Mesothelial cell of epicardium (in vitro differentiated cells): ENCODE measurements around the gene XIAP. TPM values are rescaled to one million over a fixed set of nuclear protein-coding genes. Genes with fewer than 3 reads are reported as not detected.
A peak's percentile ranks its signal among the peaks of the same experiment; 100 is the strongest.
"Not testable (repeated sequence)": the region's sequence is repeated elsewhere in the genome, so short reads cannot be mapped to it uniquely, and the experiment has no call there.

ENCODE experiments used
- DNase-seq, 2 experiments: peaks; one replicate each; pipeline ENCODE4 v3.0.0; 2021; ENCODE audit warnings: low spot score in 2 of 2; ENCODE audit not compliant: unreplicated experiment in 2 of 2
- H3K27ac Mint-ChIP-seq: 2 replicates; pipeline ENCODE4 v1.8.0; 2021; ENCODE audit warnings: mixed read lengths
- H3K27me3 Mint-ChIP-seq: 2 replicates; pipeline ENCODE4 v1.8.0; 2021; ENCODE audit warnings: low read depth, mixed read lengths
- H3K36me3 Mint-ChIP-seq: 2 replicates; pipeline ENCODE4 v1.8.0; 2021; ENCODE audit warnings: mixed read lengths
- H3K4me1 Mint-ChIP-seq: 2 replicates; pipeline ENCODE4 v1.8.0; 2021; ENCODE audit warnings: mixed read lengths
- H3K4me3 Mint-ChIP-seq: 2 replicates; pipeline ENCODE4 v1.8.0; 2021; ENCODE audit warnings: mild to moderate bottlenecking, moderate library complexity, mixed read lengths
- H3K9me3 Mint-ChIP-seq: 2 replicates; pipeline ENCODE4 v1.8.0; 2021; ENCODE audit warnings: mixed read lengths
- CTCF ChIP-seq: fragments of 200-600 bp; sonication (generic); IDR thresholded peaks from one replicate; pipeline ENCODE4 v1.5.0; 2021; ENCODE audit warnings: antibody characterized with exemption; ENCODE audit not compliant: unreplicated experiment
- total RNA-seq: library from RNA; stranded (reverse); gene quantifications from 3 replicates; pipeline ENCODE4 v1.2.1, GENCODE V29; 2021

The XIAP gene
- total RNA-seq, 1 donor from 2014 or later: 42.4 TPM

- H3K27ac Mint-ChIP-seq: no peak overlapping the region
- no peaks in the 10 kb centered on the region for H3K27me3 Mint-ChIP-seq
- peaks cover 11% of the 10 kb centered on the region for H3K9me3 Mint-ChIP-seq
- peaks cover 4% of the 10 kb centered on the region for H3K36me3 Mint-ChIP-seq
- H3K4me1 Mint-ChIP-seq: peaks cover 7% of the 10 kb centered on the region
- TF ChIP-seq CTCF: no peak
- no peak overlapping the region for H3K4me3 Mint-ChIP-seq
- no peak for DNase-seq
These were observed 18.4 kb downstream of the XIAP start for GRCh38 chrX:123878252-123878721.

- Mint-ChIP-seq H3K4me3 (no peak overlapping the region), H3K27me3 (no peaks in the 10 kb centered on the region), H3K4me1 (peaks cover 7% of the 10 kb centered on the region), H3K27ac (peak overlapping the region; percentile 2), H3K9me3 (peaks cover 14% of the 10 kb centered on the region), H3K36me3 (peaks cover 4% of the 10 kb centered on the region)
- TF ChIP-seq CTCF: no peak
- no peak for DNase-seq
These were observed 21.5 kb downstream of the XIAP start for GRCh38 chrX:123881330-123881729.

DNA sequence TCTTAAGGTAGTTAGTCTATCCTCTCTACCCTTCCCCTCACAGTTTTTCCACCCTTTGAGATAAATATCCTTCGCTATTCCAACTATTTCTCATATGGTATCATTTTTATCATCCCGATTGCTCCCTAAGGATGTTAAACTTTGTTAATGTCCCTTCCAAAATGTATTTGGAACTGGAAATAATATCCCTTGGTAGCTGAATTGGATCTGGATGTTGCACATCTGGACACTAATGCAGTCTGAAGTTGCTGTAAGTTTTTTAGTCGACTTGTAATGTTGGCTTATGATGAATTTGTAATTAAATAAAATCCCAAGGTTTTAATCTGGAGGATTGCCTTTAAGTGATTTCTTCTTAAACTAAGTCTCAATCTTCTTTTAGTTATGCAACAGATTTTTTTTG is 22.5 kb downstream of the XIAP start:
- peaks cover 7% of the 10 kb centered on the region for H3K4me1 Mint-ChIP-seq
- H3K9me3 Mint-ChIP-seq: peaks cover 14% of the 10 kb centered on the region
- no peak overlapping the region for H3K27ac Mint-ChIP-seq
- no peak overlapping the region for H3K4me3 Mint-ChIP-seq
- TF ChIP-seq CTCF: no peak
- H3K27me3 Mint-ChIP-seq: no peaks in the 10 kb centered on the region
- H3K36me3 Mint-ChIP-seq: peaks cover 4% of the 10 kb centered on the region
- no peak for DNase-seq

- Mint-ChIP-seq H3K27ac (no peak overlapping the region), H3K27me3 (no peaks in the 10 kb centered on the region), H3K9me3 (peaks cover 16% of the 10 kb centered on the region), H3K4me1 (peaks cover 7% of the 10 kb centered on the region), H3K4me3 (no peak overlapping the region), H3K36me3 (peaks cover 9% of the 10 kb centered on the region)
- no peak for DNase-seq
- TF ChIP-seq CTCF: peak; percentile 67
These were observed 25.1 kb downstream of the XIAP start for GRCh38 chrX:123884809-123885408.

DNA sequence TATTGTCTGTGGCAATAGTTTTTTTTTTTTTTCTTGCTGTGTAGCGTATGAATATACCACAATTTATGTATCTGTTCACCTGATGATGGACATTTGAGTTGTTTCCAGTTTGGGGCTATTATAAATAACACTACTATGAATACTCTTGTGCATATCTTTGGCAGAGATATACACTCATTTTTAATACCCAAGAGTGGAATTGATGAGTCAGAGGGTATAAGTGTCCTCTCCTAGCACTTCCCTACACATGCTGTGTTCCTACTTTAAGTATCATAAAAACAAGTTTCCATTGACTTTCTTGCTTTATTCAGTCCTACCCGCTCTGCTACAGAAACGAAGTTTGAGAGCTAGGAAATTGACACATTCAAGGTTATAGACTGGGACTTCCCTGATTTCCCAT is 39.8 kb downstream of the XIAP start:
- Mint-ChIP-seq H3K36me3 (peaks cover 33% of the 10 kb centered on the region), H3K4me3 (no peak overlapping the region), H3K9me3 (peaks cover 15% of the 10 kb centered on the region), H3K27ac (no peak overlapping the region), H3K27me3 (no peaks in the 10 kb centered on the region), H3K4me1 (no peaks in the 10 kb centered on the region)
- TF ChIP-seq CTCF: no peak
- no peak for DNase-seq

- not testable (repeated sequence) for H3K27me3 Mint-ChIP-seq, H3K4me1 Mint-ChIP-seq, H3K27ac Mint-ChIP-seq, DNase-seq, H3K4me3 Mint-ChIP-seq
- Mint-ChIP-seq H3K36me3 (peaks cover 28% of the 10 kb centered on the region), H3K9me3 (peaks cover 19% of the 10 kb centered on the region)
These were observed 43.4 kb downstream of the XIAP start for GRCh38 chrX:123903261-123903660.
